NCI-H2081 treated with DMSO at 0.1 percent for 48 hours (cell line): ENCODE data around the gene RASD2.

Experiments
- DNase-seq: peaks from one replicate; lab custom pipeline; 2025; lab: John Stamatoyannopoulos, UW

RASD2 gene

DNA sequence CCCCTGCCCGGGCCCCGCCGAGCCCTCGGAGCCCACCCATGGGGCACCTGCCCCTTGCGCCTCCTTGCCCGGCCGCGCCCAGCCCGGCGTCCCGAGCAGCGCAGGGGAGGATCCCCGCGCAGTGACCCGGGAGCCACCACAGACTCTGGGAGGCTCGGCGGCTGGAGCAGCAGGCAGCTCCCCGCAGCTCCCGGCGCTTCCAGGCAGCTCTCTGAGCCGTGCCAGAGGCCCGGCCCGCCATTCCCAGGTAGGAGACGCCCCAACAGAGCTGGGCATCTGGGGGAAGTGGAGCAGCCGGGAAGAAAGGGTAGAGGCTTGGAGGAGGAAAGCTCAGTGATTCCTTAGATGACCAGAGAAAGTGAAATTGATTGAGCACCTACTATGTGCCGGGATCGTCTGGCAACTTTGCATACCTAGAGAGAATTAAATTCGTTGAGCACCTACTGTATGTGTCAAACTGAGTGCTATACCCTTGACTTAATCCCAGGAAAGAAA is 670 bp downstream of the RASD2 start:
- no peak for DNase-seq

GRCh38 chr22:35542157-35542938 is 1.7 kb downstream of the RASD2 start:
- DNase-seq, result no peak

GRCh38 chr22:35542939-35543516 is 2.4 kb downstream of the RASD2 start:
- no peak for DNase-seq

GRCh38 chr22:35543702-35544101 is 3.1 kb downstream of the RASD2 start:
- DNase-seq, result no peak

- DNase-seq, result no peak
Measured at GRCh38 chr22:35544189-35544588, 3.6 kb downstream of the RASD2 start.

GRCh38 chr22:35544827-35545226 is 4.2 kb downstream of the RASD2 start:
- DNase-seq, result no peak

- DNase-seq, result no peak
Measured at GRCh38 chr22:35546886-35547285, 6.3 kb downstream of the RASD2 start.

DNA sequence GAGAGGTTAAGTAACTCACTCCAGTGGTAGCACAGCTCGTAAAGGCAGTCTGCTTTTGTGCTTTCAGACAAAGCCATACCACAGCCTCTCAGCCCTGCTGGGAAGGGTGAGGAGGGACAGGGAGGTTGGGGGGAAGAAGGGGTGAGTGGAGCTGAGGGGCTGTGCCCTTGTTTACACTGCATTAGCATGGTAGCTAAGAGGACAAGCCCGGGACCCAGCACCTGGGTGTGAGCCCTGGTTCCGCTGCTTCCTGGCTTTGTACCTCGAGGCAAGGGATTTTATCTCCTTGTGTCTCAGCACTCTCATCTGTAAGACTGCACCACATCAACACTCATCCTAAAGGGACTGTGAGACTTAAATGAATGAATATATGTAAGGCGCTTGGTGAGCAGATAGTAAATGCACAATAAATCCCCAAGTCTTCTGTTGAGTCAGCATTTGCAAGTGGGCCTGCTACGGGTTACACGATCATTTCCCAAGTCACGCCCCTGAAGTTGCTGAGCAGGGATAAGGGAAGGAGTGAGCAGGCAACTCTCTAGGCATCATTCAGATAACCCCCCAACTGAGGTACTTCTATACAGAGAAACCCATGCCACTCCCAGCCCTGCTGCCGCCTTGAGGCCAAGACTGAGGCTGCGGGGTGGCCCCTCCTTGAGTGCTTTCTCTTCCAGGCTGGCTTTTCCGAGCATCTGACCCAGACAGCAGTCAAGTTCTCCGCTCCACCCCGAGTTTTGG is 7.5 kb downstream of the RASD2 start:
- DNase-seq, result no peak

- no peak for DNase-seq
Measured at GRCh38 chr22:35548722-35549112, 8.1 kb downstream of the RASD2 start.

GRCh38 chr22:35549328-35549727 is 8.7 kb downstream of the RASD2 start:
- DNase-seq, result no peak

GRCh38 chr22:35551549-35552177 is 11.0 kb downstream of the RASD2 start:
- DNase-seq, result no peak

DNA sequence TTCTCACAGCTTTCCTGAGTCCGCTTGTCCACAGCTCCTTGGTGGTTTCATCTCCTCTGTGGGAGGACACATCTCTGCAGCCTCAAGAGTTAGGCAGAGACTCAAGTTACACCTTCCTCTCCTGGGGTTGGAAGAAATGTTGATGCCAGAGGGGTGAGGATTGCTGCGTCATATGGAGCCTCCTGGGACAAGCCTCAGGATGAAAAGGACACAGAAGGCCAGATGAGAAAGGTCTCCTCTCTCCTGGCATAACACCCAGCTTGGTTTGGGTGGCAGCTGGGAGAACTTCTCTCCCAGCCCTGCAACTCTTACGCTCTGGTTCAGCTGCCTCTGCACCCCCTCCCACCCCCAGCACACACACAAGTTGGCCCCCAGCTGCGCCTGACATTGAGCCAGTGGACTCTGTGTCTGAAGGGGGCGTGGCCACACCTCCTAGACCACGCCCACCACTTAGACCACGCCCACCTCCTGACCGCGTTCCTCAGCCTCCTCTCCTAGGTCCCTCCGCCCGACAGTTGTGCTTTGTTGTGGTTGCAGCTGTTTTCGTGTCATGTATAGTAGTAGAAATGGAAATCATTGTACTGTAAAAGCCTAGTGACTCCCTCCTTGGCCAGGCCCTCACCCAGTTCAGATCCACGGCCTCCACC is 11.7 kb downstream of the RASD2 start:
- no peak for DNase-seq

- no peak for DNase-seq
Measured at GRCh38 chr22:35552846-35553245, 12.2 kb downstream of the RASD2 start.

GRCh38 chr22:35553341-35553740 is 12.7 kb downstream of the RASD2 start:
- no peak for DNase-seq

DNA sequence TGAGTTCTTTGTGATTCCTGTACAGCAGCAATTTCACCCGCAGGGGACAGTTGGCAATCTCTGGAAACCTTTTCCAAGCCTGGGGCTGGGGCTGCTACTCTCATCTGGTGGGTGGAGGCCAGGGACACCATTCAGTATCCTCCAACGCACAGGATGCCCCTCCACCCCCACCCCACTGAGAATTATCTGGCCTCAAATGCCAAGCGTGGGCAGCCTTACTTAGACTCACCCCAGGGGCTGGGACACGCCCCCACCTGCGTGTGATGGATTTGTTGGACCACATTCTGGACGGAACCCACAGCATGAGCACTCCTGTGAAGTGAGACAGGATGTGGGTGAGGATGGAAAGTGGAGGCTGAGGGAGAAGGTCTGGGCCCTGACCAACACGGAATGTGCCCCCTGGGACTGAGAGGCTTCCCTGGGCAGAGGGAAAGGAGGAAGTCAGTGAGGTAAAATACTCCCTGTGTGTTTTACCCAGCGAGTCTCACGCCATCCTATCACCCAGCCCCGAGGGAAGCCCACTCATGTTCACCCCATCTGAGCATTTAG is 13.7 kb downstream of the RASD2 start:
- no peak for DNase-seq

- no peak for DNase-seq
Measured at GRCh38 chr22:35555483-35555890, 14.9 kb downstream of the RASD2 start.

DNA sequence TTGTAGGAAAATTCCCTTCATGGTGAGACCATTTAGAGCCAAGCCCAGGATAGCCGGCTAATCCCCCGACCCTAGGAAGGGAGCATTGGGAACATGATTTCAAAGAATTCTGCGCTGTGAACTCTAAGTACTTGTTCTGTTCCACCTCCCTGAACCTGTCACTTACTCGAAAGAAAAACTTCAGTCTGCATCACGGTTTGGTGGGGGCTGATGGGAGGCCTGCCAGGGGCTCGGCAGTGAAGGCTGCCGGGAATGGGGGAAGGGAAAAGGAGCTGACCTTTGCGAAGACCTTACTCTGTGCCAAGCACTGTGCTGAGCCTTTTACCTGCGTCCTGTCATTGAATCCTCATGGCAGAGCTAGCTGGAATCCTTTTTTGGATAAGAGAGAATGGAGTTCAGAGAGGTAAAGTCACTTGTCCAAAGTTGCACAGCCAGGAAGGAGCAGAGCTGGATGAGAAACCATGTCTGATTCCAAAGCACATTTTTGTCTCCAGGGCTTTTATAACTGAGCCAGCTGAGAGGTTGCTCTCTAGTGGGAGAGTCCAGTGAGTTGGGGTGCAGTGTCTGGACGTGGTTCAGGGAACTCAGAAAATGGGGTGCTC is 15.4 kb downstream of the RASD2 start:
- DNase-seq, result no peak

- DNase-seq, result no peak
Measured at GRCh38 chr22:35556666-35557065, 16.0 kb downstream of the RASD2 start.

DNA sequence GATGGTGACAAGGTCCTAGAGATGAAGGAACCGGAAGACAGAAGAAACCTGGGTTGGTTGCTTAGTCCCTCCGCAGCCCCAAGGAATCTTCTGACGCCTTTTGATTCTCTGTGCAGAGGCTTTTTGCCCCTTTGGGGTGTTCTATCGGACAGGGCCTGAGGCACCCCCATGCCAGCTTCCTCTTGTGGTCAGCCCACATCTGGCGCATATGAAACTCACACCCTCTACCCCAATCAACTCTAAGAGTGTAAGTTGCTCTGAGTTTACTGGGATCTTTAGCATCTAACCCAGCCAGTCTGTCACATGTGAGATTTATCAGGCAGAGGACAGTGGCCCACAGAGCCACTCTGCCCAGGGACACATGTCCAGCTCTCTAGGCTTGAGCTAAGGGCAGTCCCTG is 17.4 kb downstream of the RASD2 start:
- no peak for DNase-seq

GRCh38 chr22:35558719-35559118 is 18.1 kb downstream of the RASD2 start:
- DNase-seq, result no peak

GRCh38 chr22:35559354-35560005 is 18.8 kb downstream of the RASD2 start:
- DNase-seq, result no peak
